Keratinocyte (primary cell): ENCODE results near the gene KRTAP9-9.

Experiments used
- CTCF ChIP-seq, 3 experiments: IDR thresholded peaks in 1 of 3; conservative IDR thresholded peaks in 1 of 3; optimal IDR thresholded peaks in 1 of 3; 2 replicates in 2 of 3; 3 replicates in 1 of 3; pipeline versions ENCODE3 to v1.5.1; 2011; ENCODE audit warnings: low read length in 3 of 3, mild to moderate bottlenecking in 3 of 3, moderate library complexity in 2 of 3, control low read depth in 1 of 3, inconsistent platforms in 1 of 3; ENCODE audit not compliant: insufficient read depth in 2 of 3; ENCODE audit errors: extremely low read depth in 1 of 3
- EZH2 ChIP-seq: IDR thresholded peaks from one replicate; pipeline ENCODE4 v1.6.1; 2012; ENCODE audit warnings: inconsistent platforms, mild to moderate bottlenecking, low read length, moderate library complexity

GRCh38 chr17:41258406-41258805 lies 3.2 kb downstream of the KRTAP9-9 start:
- TF ChIP-seq CTCF (optimal IDR thresholded peaks at IDR 0.05 in 1 of 3, IDR thresholded peaks at IDR 0.05 in 1 of 3, conservative IDR thresholded peaks at IDR 0.05 in 1 of 3; ENCODE audit: extremely low read depth in 1 of 3, insufficient read depth in 2 of 3, low read length in 3 of 3), result no peak
- no peak for TF ChIP-seq EZH2
